SK-N-SH (cell line): ENCODE measurements around the gene CTDP1. TPM values are rescaled to one million over a fixed set of nuclear protein-coding genes. Genes with fewer than 3 reads are reported as not detected.
"Not testable (repeated sequence)": the region's sequence is repeated elsewhere in the genome, so short reads cannot be mapped to it uniquely, and the experiment has no call there.

ENCODE experiments used
- CTCF ChIA-PET: fragments of 300-600, 350-600 bp; formaldehyde crosslinking; extraction: SDS; loops from one replicate; lab custom pipeline; 2021; lab: Yijun Ruan, JAX
- POLR2A ChIA-PET: fragments of 350-600 bp; sonication (Branson Sonifier 250); formaldehyde crosslinking; extraction: SDS; loops from one replicate; lab custom pipeline; 2020; ENCODE audit warnings: antibody characterized with exemption, inconsistent platforms; lab: Yijun Ruan, JAX
- DNase-seq: peaks from one replicate; pipeline ENCODE4 v3.0.0; 2012
- H2AFZ ChIP-seq: fragments of 200-600 bp; sonication (generic); 2 replicates; pipeline ENCODE4 v1.8.1; 2016; ENCODE audit warnings: antibody characterized with exemption, mild to moderate bottlenecking, low read depth
- H3F3A ChIP-seq: fragments of 200-600 bp; sonication (generic); replicated peaks from 2 replicates; pipeline ENCODE3; 2016; ENCODE audit warnings: antibody characterized with exemption, mild to moderate bottlenecking; ENCODE audit not compliant: insufficient read depth
- H3K27ac ChIP-seq, 2 experiments: fragments of 200-500 bp in 1 of 2; fragments of 200-600 bp in 1 of 2; sonication (Bioruptor generic) in 1 of 2; sonication (generic), shearing (Covaris generic) in 1 of 2; 2 replicates each; pipeline versions ENCODE4 v1.5.1 to v1.6.1; 2014 to 2016; ENCODE audit warnings: low read depth in 2 of 2, inconsistent platforms in 1 of 2, low read length in 1 of 2, mild to moderate bottlenecking in 1 of 2, mixed read lengths in 1 of 2
- H3K27me3 ChIP-seq: fragments of 200-600 bp; sonication (generic), shearing (Covaris generic); 2 replicates; pipeline ENCODE4 v1.6.1; 2016; ENCODE audit warnings: mixed run types; ENCODE audit not compliant: insufficient read depth
- H3K36me3 ChIP-seq, 2 experiments: fragments of 200-500 bp in 1 of 2; fragments of 200-600 bp in 1 of 2; sonication (Bioruptor generic) in 1 of 2; sonication (generic) in 1 of 2; replicated peaks in 1 of 2; 2 replicates each; pipeline versions ENCODE3 to v1.5.1; 2014 to 2016; ENCODE audit warnings: low read length in 1 of 2, mild to moderate bottlenecking in 1 of 2; ENCODE audit not compliant: insufficient read depth in 2 of 2, control insufficient read depth in 1 of 2
- H3K4me1 ChIP-seq, 2 experiments: fragments of 200-500 bp in 1 of 2; fragments of 200-600 bp in 1 of 2; sonication (Bioruptor generic) in 1 of 2; sonication (generic), shearing (Covaris generic) in 1 of 2; 2 replicates each; pipeline versions ENCODE4 v1.5.1 to v1.6.1; 2014 to 2016; ENCODE audit warnings: low read depth in 1 of 2, low read length in 1 of 2, mixed run types in 1 of 2; ENCODE audit not compliant: insufficient read depth in 2 of 2, control insufficient read depth in 1 of 2
- H3K4me2 ChIP-seq: fragments of 200-600 bp; sonication (generic), shearing (Covaris generic); 2 replicates; pipeline ENCODE4 v1.6.1; 2017; ENCODE audit warnings: mixed run types
- H3K4me3 ChIP-seq, 2 experiments: fragments of 200-500 bp in 1 of 2; fragments of 200-600 bp in 1 of 2; sonication (Bioruptor generic) in 1 of 2; sonication (generic), shearing (Covaris generic) in 1 of 2; 2 replicates each; pipeline versions ENCODE4 v1.5.1 to v1.8.1; 2014 to 2016; ENCODE audit warnings: low read depth in 2 of 2, inconsistent platforms in 1 of 2, low read length in 1 of 2, mild to moderate bottlenecking in 1 of 2, mixed read lengths in 1 of 2, moderate library complexity in 1 of 2
- H3K79me2 ChIP-seq: fragments of 200-600 bp; sonication (generic); 2 replicates; pipeline ENCODE4 v1.8.1; 2017; ENCODE audit warnings: mild to moderate bottlenecking; ENCODE audit not compliant: insufficient read depth
- H3K9ac ChIP-seq: fragments of 200-600 bp; sonication (generic); 2 replicates; pipeline ENCODE4 v1.6.1; 2017; ENCODE audit warnings: mixed run types
- H3K9me2 ChIP-seq: fragments of 200-600 bp; sonication (generic); 2 replicates; pipeline ENCODE4 v1.6.1; 2017; ENCODE audit warnings: mixed run types
- H3K9me3 ChIP-seq: fragments of 200-600 bp; sonication (generic); 2 replicates; pipeline ENCODE4 v1.6.1; 2017; ENCODE audit warnings: mixed run types, mild to moderate bottlenecking, moderate library complexity
- H4K20me1 ChIP-seq: fragments of 200-600 bp; sonication (generic); 2 replicates; pipeline ENCODE4 v1.6.1; 2017; ENCODE audit warnings: mild to moderate bottlenecking, mixed run types; ENCODE audit not compliant: insufficient read depth
- CTCF ChIP-seq: fragments of 200-600 bp; sonication (generic); IDR thresholded peaks from 2 replicates; pipeline ENCODE4 v1.6.1; 2017; ENCODE audit warnings: antibody characterized with exemption, mild to moderate bottlenecking, moderate library complexity
- ELF1 ChIP-seq: IDR thresholded peaks from 2 replicates; pipeline ENCODE4 v1.4.0; 2012
- EP300 ChIP-seq, 2 experiments: IDR thresholded peaks; 2 replicates each; pipeline versions ENCODE4 v1.4.0 to v1.6.1; 2012; ENCODE audit warnings: borderline replicate concordance in 1 of 2, low read depth in 1 of 2, low read length in 1 of 2
- EZH2phosphoT487 ChIP-seq: fragments of 200-600 bp; sonication (generic); IDR thresholded peaks from 2 replicates; pipeline ENCODE4 v1.6.1; 2017; ENCODE audit warnings: low read depth, mixed run types, mild to moderate bottlenecking, antibody characterized with exemption, moderate library complexity, borderline replicate concordance
- GATA2 ChIP-seq: sonication (generic); formaldehyde crosslinking; IDR thresholded peaks from 2 replicates; pipeline ENCODE4 v1.5.0; 2020; ENCODE audit warnings: mild to moderate bottlenecking, missing genetic modification reagents
- JUND ChIP-seq: IDR thresholded peaks from 2 replicates; pipeline ENCODE4 v1.4.0; 2012
- MEF2A ChIP-seq: IDR thresholded peaks from 2 replicates; pipeline ENCODE4 v1.4.0; 2012; ENCODE audit warnings: low read depth, borderline replicate concordance
- RAD21 ChIP-seq: IDR thresholded peaks from 2 replicates; pipeline ENCODE4 v1.6.1; 2012; ENCODE audit warnings: mild to moderate bottlenecking, low read length
- RCOR1 ChIP-seq: fragments of 150-350 bp; IDR thresholded peaks from 2 replicates; pipeline ENCODE4 v1.6.1; 2017; ENCODE audit warnings: antibody characterized with exemption, low read length
- RXRA ChIP-seq: IDR thresholded peaks from 2 replicates; pipeline ENCODE4 v1.4.0; 2012; ENCODE audit warnings: low read depth, mild to moderate bottlenecking, borderline replicate concordance
- TCF12 ChIP-seq: IDR thresholded peaks from 2 replicates; pipeline ENCODE4 v1.4.0; 2012
- USF1 ChIP-seq: IDR thresholded peaks from 2 replicates; pipeline ENCODE4 v1.4.0; 2012; ENCODE audit warnings: low read depth, borderline replicate concordance
- ZBTB33 ChIP-seq: IDR thresholded peaks from 2 replicates; pipeline ENCODE4 v1.4.0; 2012; ENCODE audit warnings: low read depth, borderline replicate concordance
- WGBS: methylation state at CpG from one replicate; pipeline ENCODE4 v1.1.6; 2017; ENCODE audit warnings: low lambda C conversion rate; 5-methylcytosine and 5-hydroxymethylcytosine counted together
- polyA plus RNA-seq, 3 experiments: library from polyadenylated mRNA; depleted of rRNA; stranded (reverse); fragments of >200 nt; gene quantifications; 2 replicates each; pipeline ENCODE4 v1.2.3, GENCODE V29; 2012

Gene CTDP1
- polyA plus RNA-seq, 1 of the 3 experiments (the other 2 are of a cell fraction): 15.6 TPM

- no peaks in the 10 kb centered on the region for H3F3A ChIP-seq
- peaks cover 9 to 58% of the 10 kb centered on the region in 2 experiments for H3K36me3 ChIP-seq
- no peaks in the 10 kb centered on the region for H3K27me3 ChIP-seq
- DNase-seq: no peak
- TF ChIP-seq MEF2A (no peak), JUND (no peak), GATA2 (no peak), RXRA (no peak)
- 0 out of 2 replicates have a peak, but pooled peaks cover 5% of the 10 kb centered on the region for H4K20me1 ChIP-seq
- no peak overlapping the region for H3K27ac ChIP-seq
- H2AFZ ChIP-seq: no peak overlapping the region
- CTCF ChIA-PET: no interaction called here
- H3K4me2 ChIP-seq: no peak overlapping the region
- H3K4me3 ChIP-seq: no peak overlapping the region
- POLR2A ChIA-PET: no interaction called here
- H3K79me2 ChIP-seq: peaks cover 4% of the 10 kb centered on the region; the same call in 1 of the 2 replicates
- no peaks in the 10 kb centered on the region for H3K9me3 ChIP-seq
- H3K9ac ChIP-seq: no peak overlapping the region
- no peaks in the 10 kb centered on the region for H3K4me1 ChIP-seq
- no peaks in the 10 kb centered on the region for H3K9me2 ChIP-seq
- 96% methylated on average over 17 of the region's 17 CpGs for WGBS
Observed at GRCh38 chr18:79718126-79718525, 38.5 kb downstream of the CTDP1 start.

- CTCF ChIA-PET: no interaction called here
- Histone ChIP-seq H3K36me3 (peaks cover 9 to 54% of the 10 kb centered on the region in 2 experiments), H2AFZ (no peak overlapping the region), H3K4me1 (no peaks in the 10 kb centered on the region)
- TF ChIP-seq TCF12 (no peak), CTCF (no peak), EP300 (IDR thresholded peaks at IDR 0.05; ENCODE audit: borderline replicate concordance in 1 of 2, low read depth in 1 of 2, low read length in 1 of 2) (no peak), MEF2A (no peak), ZBTB33 (no peak), USF1 (no peak), ELF1 (no peak), EZH2phosphoT487 (no peak), RAD21 (no peak), RCOR1 (no peak)
- TF ChIP-seq, all 33 proteins: peak for 0
- POLR2A ChIA-PET: no interaction called here
- no peaks in the 10 kb centered on the region for H3K9me2 ChIP-seq
- H3K9ac ChIP-seq: no peak overlapping the region
- H3F3A ChIP-seq: no peaks in the 10 kb centered on the region
- no peak overlapping the region for H3K4me3 ChIP-seq
- H3K27ac ChIP-seq: no peak overlapping the region
- WGBS: 98% methylated on average over 21 of the region's 30 CpGs
- no peak for DNase-seq
- H3K4me2 ChIP-seq: no peak overlapping the region
- no peaks in the 10 kb centered on the region for H3K27me3 ChIP-seq
- H3K9me3 ChIP-seq: no peaks in the 10 kb centered on the region
- H3K79me2 ChIP-seq: peaks cover 4% of the 10 kb centered on the region; the same call in 1 of the 2 replicates
- 0 out of 2 replicates have a peak, but pooled peaks cover 5% of the 10 kb centered on the region for H4K20me1 ChIP-seq
Observed at GRCh38 chr18:79718878-79719477, 39.4 kb downstream of the CTDP1 start.

GRCh38 chr18:79719478-79720358 lies 40.1 kb downstream of the CTDP1 start:
- H3K9me2 ChIP-seq, POLR2A ChIA-PET, H3K27ac ChIP-seq, DNase-seq, H3K79me2 ChIP-seq, H3K27me3 ChIP-seq, H3F3A ChIP-seq, H3K9me3 ChIP-seq, H3K4me2 ChIP-seq, H3K9ac ChIP-seq, H2AFZ ChIP-seq, H3K4me3 ChIP-seq, CTCF ChIA-PET, H4K20me1 ChIP-seq, H3K4me1 ChIP-seq: not testable (repeated sequence)
- peaks cover 13 to 52% of the 10 kb centered on the region in 2 experiments for H3K36me3 ChIP-seq
- WGBS: 89% methylated on average over 9 of the region's 19 CpGs
